Measurements from ENCODE around the gene TMEM203.

GRCh38 chr9:137198902-137199283, 6.6 kb downstream of the TMEM203 start:
- TF ChIP-seq CREB1 (IDR thresholded peaks at IDR 0.05) (no peak), CREB1 (CRISPR knock-in tag; IDR thresholded peaks at IDR 0.05) (no peak), TCF7L2 (IDR thresholded peaks at IDR 0.05; ENCODE audit: low read depth, low read length) (no peak), ZSCAN31 (CRISPR knock-in tag; IDR thresholded peaks at IDR 0.05; ENCODE audit: low read depth) (no peak), SP1 (IDR thresholded peaks at IDR 0.05) (no peak), SP1 (CRISPR knock-in tag; IDR thresholded peaks at IDR 0.05) (no peak), FOXO1 (CRISPR knock-in tag; IDR thresholded peaks at IDR 0.05) (no peak), BRCA1 (CRISPR knock-in tag; IDR thresholded peaks at IDR 0.05) (no peak), TFAP4 (IDR thresholded peaks at IDR 0.05; ENCODE audit: borderline replicate concordance, low read depth) (no peak), HDAC1 (CRISPR knock-in tag; IDR thresholded peaks at IDR 0.05) (no peak), EHMT2 (IDR thresholded peaks at IDR 0.05; ENCODE audit: borderline replicate concordance, low read depth, low read length) (no peak)
